Measurements from ENCODE around the gene OSBPL10. TPM values are rescaled to one million over a fixed set of nuclear protein-coding genes. Genes with fewer than 3 reads are reported as not detected.

The OSBPL10 gene
- total RNA-seq, 4 donors from 2014 or later: 30.0 to 49.7 (median 43.7) TPM

DNA sequence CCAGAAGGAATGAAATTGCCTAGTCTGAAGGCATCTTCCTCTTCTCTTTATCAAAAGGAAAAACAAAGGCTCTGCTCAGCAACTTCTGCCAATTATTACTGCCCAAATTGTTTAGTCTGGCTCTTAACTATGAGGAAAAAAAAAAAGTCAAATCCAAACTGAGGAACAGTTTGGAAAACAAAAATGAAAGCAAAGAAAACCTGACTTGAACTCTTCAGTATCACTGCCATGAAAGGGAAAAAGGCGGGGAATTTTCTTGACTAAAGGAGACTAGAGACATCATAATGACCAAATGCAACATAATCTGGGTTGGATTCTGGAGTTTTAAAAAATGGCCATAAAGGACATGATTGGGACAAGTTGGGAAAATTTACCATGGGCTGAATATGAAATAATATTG lies 292.1 kb downstream of the OSBPL10 start:
- DNase-seq: no peak
- Histone ChIP-seq H3K4me1 (no peaks in the 10 kb centered on the region), H3K27me3 (no peaks in the 10 kb centered on the region), H3K9me3 (no peaks in the 10 kb centered on the region), H3K36me3 (no peaks in the 10 kb centered on the region), H3K27ac (no peak overlapping the region), H3K4me3 (no peak overlapping the region)
- intact Hi-C loops (cut with DNase I; ENCODE audit: low total_unique reads): no loop called here
- TF ChIP-seq CTCF (IDR thresholded peaks at IDR 0.05) (no peak), POLR2A (IDR thresholded peaks at IDR 0.05) (no peak)

- H3K9me3 ChIP-seq: no peaks in the 10 kb centered on the region
- H3K27me3 ChIP-seq: no peaks in the 10 kb centered on the region
- intact Hi-C loops (cut with DNase I; ENCODE audit: low total_unique reads): no loop called here
- TF ChIP-seq CTCF (IDR thresholded peaks at IDR 0.05) (no peak), POLR2A (IDR thresholded peaks at IDR 0.05) (no peak)
- H3K36me3 ChIP-seq: no peaks in the 10 kb centered on the region
- H3K4me1 ChIP-seq: no peaks in the 10 kb centered on the region
- H3K27ac ChIP-seq: no peak overlapping the region
- no peak overlapping the region for H3K4me3 ChIP-seq
- no peak for DNase-seq
Measured at GRCh38 chr3:31687020-31687802, 293.9 kb downstream of the OSBPL10 start.

GRCh38 chr3:31680072-31680870 lies 300.8 kb downstream of the OSBPL10 start:
- TF ChIP-seq CTCF (IDR thresholded peaks at IDR 0.05) (no peak), POLR2A (IDR thresholded peaks at IDR 0.05) (no peak)

DNA sequence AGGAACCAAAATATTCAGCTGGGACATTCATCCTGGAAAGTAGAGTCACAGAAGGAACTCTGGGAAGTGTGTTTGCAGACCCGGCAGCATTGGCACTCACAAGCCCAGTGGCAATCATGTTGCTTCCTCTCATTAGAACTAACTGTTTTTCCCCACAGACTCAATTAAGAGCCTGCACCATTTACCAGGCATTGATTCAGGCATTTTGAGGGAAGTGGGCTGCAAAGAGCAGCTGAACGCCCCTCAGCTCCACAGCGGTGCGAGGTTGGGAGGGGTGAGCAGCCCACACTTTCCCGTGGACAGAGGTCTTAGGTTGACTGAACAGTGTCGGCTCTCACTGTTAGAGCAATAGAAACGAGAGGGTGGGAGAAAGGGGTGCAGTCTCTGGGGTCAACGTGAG lies 304.5 kb downstream of the OSBPL10 start:
- Histone ChIP-seq H3K4me1 (peaks cover 4 to 6% of the 10 kb centered on the region in 2 donors), H3K9me3 (no peaks in the 10 kb centered on the region), H3K36me3 (no peaks in the 10 kb centered on the region), H3K27me3 (no peaks in the 10 kb centered on the region), H3K27ac (no peak overlapping the region), H3K4me3 (no peak overlapping the region)
- TF ChIP-seq POLR2A (IDR thresholded peaks at IDR 0.05) (no peak), CTCF (IDR thresholded peaks at IDR 0.05) (no peak)
- no peak for DNase-seq
- intact Hi-C loops (cut with DNase I; ENCODE audit: low total_unique reads): no loop called here

More at GRCh38 chr3:31680072-31680870, 300.8 kb downstream of the OSBPL10 start:
- no peak overlapping the region for H3K4me3 ChIP-seq
- intact Hi-C loops (cut with DNase I; ENCODE audit: low total_unique reads): no loop called here
- no peaks in the 10 kb centered on the region for H3K4me1 ChIP-seq
- H3K27ac ChIP-seq: peak overlapping the region in 1 of 2 donors; percentile 54
- DNase-seq: peak in 1 of 2 donors; percentile 28
- no peaks in the 10 kb centered on the region for H3K36me3 ChIP-seq
- H3K9me3 ChIP-seq: no peaks in the 10 kb centered on the region
- H3K27me3 ChIP-seq: no peaks in the 10 kb centered on the region

- no peak for TF ChIP-seq CTCF (IDR thresholded peaks at IDR 0.05)
- TF ChIP-seq POLR2A (IDR thresholded peaks at IDR 0.05): no peak
- intact Hi-C loops (cut with DNase I; ENCODE audit: low total_unique reads): no loop called here
- Histone ChIP-seq H3K4me3 (no peak overlapping the region), H3K9me3 (no peaks in the 10 kb centered on the region), H3K27me3 (no peaks in the 10 kb centered on the region), H3K27ac (no peak overlapping the region), H3K4me1 (peaks cover 4 to 6% of the 10 kb centered on the region in 2 donors), H3K36me3 (no peaks in the 10 kb centered on the region)
- no peak for DNase-seq
Measured at GRCh38 chr3:31673950-31674349, 307.1 kb downstream of the OSBPL10 start.
